Calu3 (cell line): Measurements from ENCODE around the gene GHRHR. TPM values are rescaled to one million over a fixed set of nuclear protein-coding genes. Genes with fewer than 3 reads are reported as not detected.

ENCODE experiments used
- BruUV-seq: library from RNA; stranded (reverse); fragments of 400-500 nt; replicated peaks from 2 replicates; lab custom pipeline; 2021; lab: Mats Ljungman, UMichigan
- CTCF ChIA-PET: fragments of 300-600 bp; sonication (Branson Sonifier 250); formaldehyde crosslinking; loops from one replicate; lab custom pipeline; 2022; ENCODE audit warnings: antibody characterized with exemption; lab: Charles Lee
- DNase-seq: peaks from one replicate; pipeline ENCODE4 v3.0.0; 2022
- H3K27ac Mint-ChIP-seq: one replicate; pipeline ENCODE4 v1.8.0; 2022; ENCODE audit warnings: mixed read lengths; ENCODE audit not compliant: unreplicated experiment
- H3K27me3 Mint-ChIP-seq: one replicate; pipeline ENCODE4 v1.8.0; 2022; ENCODE audit warnings: mixed read lengths; ENCODE audit not compliant: unreplicated experiment
- H3K36me3 Mint-ChIP-seq: one replicate; pipeline ENCODE4 v1.8.0; 2022; ENCODE audit warnings: mild to moderate bottlenecking, moderate library complexity, mixed read lengths; ENCODE audit not compliant: insufficient read depth, unreplicated experiment
- H3K4me1 Mint-ChIP-seq: one replicate; pipeline ENCODE4 v1.8.0; 2022; ENCODE audit warnings: mild to moderate bottlenecking, low read depth, mixed read lengths; ENCODE audit not compliant: unreplicated experiment
- H3K4me3 Mint-ChIP-seq: one replicate; pipeline ENCODE4 v1.8.0; 2022; ENCODE audit warnings: mild to moderate bottlenecking, low read depth, moderate library complexity, mixed read lengths; ENCODE audit not compliant: unreplicated experiment
- H3K9me3 Mint-ChIP-seq: one replicate; pipeline ENCODE4 v1.8.0; 2022; ENCODE audit warnings: low read depth, mixed read lengths; ENCODE audit not compliant: unreplicated experiment
- CTCF ChIP-seq: fragments of 200-600 bp; IDR thresholded peaks from one replicate; pipeline ENCODE4 v1.8.0; 2022; ENCODE audit warnings: antibody characterized with exemption; ENCODE audit not compliant: unreplicated experiment
- intact Hi-C: fragments of 100-400 bp; cut with micrococcal nuclease; formaldehyde crosslinking; loops from one replicate; pipeline ENCODE4 v1.10.0; 2022; ENCODE audit not compliant: unreplicated experiment
- total RNA-seq: library from RNA; stranded (reverse); gene quantifications from 2 replicates; pipeline ENCODE4 v1.2.3, GENCODE V29; 2022

GHRHR gene
- total RNA-seq, 1 experiment from 2014 or later = not detected

DNA sequence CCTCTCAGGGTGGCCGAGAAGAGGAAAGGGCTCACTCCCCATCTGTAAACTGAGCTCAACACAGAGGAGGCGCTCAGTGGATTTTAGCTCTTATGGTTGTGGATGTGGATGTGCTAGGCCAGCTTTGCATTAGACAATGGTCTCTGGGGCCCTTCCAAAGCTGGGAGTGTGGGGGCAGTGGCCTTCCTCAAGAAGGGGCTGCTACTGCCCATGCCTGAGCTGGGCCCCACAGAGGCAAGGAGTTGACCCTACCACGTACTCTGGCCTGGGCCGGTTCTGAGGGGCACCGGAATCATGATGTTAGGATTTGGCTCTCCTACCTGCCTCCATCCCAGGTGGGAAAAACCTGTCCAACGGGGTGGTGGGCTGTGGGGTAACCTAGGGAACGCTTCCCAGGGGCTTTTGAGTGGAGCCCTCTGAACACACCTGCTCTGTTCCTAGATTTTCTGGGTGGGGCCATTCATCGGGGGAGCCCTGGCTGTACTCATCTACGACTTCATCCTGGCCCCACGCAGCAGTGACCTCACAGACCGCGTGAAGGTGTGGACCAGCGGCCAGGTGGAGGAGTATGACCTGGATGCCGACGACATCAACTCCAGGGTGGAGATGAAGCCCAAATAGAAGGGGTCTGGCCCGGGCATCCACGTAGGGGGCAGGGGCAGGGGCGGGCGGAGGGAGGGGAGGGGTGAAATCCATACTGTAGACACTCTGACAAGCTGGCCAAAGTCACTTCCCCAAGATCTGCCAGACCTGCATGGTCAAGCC, 40.6 kb upstream of the GHRHR start:
- intact Hi-C loops = no loop called here
- no peaks in the 10 kb centered on the region for H3K27me3 Mint-ChIP-seq
- H3K27ac Mint-ChIP-seq = no peak overlapping the region
- CTCF ChIA-PET = no interaction called here
- TF ChIP-seq CTCF = no peak
- no peaks in the 10 kb centered on the region for H3K9me3 Mint-ChIP-seq
- peaks cover 21% of the 10 kb centered on the region for H3K4me1 Mint-ChIP-seq
- BruUV-seq = no TSS peak
- peak; percentile 0 for DNase-seq
- H3K4me3 Mint-ChIP-seq = no peak overlapping the region
- no peaks in the 10 kb centered on the region for H3K36me3 Mint-ChIP-seq

DNA sequence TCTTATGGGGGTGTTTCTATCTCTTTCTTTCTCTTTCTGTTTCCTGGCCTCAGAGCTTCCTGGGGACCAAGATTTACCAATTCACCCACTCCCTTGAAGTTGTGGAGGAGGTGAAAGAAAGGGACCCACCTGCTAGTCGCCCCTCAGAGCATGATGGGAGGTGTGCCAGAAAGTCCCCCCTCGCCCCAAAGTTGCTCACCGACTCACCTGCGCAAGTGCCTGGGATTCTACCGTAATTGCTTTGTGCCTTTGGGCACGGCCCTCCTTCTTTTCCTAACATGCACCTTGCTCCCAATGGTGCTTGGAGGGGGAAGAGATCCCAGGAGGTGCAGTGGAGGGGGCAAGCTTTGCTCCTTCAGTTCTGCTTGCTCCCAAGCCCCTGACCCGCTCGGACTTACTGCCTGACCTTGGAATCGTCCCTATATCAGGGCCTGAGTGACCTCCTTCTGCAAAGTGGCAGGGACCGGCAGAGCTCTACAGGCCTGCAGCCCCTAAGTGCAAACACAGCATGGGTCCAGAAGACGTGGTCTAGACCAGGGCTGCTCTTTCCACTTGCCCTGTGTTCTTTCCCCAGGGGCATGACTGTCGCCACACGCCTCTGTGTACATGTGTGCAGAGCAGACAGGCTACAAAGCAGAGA, 39.9 kb upstream of the GHRHR start:
- no TSS peak for BruUV-seq
- H3K4me3 Mint-ChIP-seq = no peak overlapping the region
- H3K36me3 Mint-ChIP-seq = no peaks in the 10 kb centered on the region
- CTCF ChIA-PET = interaction anchor here (0.6 kb wide), 1 partner anchor 26 kb away, joined by 10 read pairs; no protein-coding TSS in a partner anchor
- H3K27ac Mint-ChIP-seq = no peak overlapping the region
- TF ChIP-seq CTCF = no peak
- H3K9me3 Mint-ChIP-seq = no peaks in the 10 kb centered on the region
- peak; percentile 0 for DNase-seq
- H3K4me1 Mint-ChIP-seq = peaks cover 21% of the 10 kb centered on the region
- H3K27me3 Mint-ChIP-seq = no peaks in the 10 kb centered on the region
- intact Hi-C loops = no loop called here

- Mint-ChIP-seq H3K27ac (no peak overlapping the region), H3K4me3 (no peak overlapping the region), H3K27me3 (no peaks in the 10 kb centered on the region), H3K36me3 (no peaks in the 10 kb centered on the region), H3K9me3 (no peaks in the 10 kb centered on the region), H3K4me1 (peaks cover 21% of the 10 kb centered on the region)
- no peak for TF ChIP-seq CTCF
- CTCF ChIA-PET = interaction anchor here (0.6 kb wide), 1 partner anchor 27 kb away, joined by 10 read pairs; no protein-coding TSS in a partner anchor
- BruUV-seq = no TSS peak
- DNase-seq = peak; percentile 0
- intact Hi-C loops = no loop called here
Measured at GRCh38 chr7:30924624-30925023, 39.1 kb upstream of the GHRHR start.

DNA sequence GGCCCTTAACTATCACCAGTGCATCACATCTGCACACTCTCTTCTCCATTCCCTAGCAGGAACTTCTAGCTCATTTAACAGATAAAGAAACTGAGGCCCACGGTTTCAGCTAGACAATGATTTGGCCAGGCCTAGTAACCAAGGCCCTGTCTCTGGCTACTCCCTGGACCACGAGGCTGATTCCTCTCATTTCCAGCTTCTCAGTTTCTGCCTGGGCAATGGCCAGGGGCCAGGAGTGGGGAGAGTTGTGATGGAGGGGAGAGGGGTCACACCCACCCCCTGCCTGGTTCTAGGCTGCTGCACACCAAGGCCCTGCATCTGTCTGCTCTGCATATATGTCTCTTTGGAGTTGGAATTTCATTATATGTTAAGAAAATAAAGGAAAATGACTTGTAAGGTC, 38.6 kb upstream of the GHRHR start:
- H3K4me1 Mint-ChIP-seq = peaks cover 16% of the 10 kb centered on the region
- TF ChIP-seq CTCF = no peak
- no peaks in the 10 kb centered on the region for H3K9me3 Mint-ChIP-seq
- CTCF ChIA-PET = no interaction called here
- no peaks in the 10 kb centered on the region for H3K36me3 Mint-ChIP-seq
- no peak overlapping the region for H3K27ac Mint-ChIP-seq
- no peak overlapping the region for H3K4me3 Mint-ChIP-seq
- intact Hi-C loops = no loop called here
- H3K27me3 Mint-ChIP-seq = no peaks in the 10 kb centered on the region
- BruUV-seq = no TSS peak
- DNase-seq = no peak
